ENCODE results near the gene XDH.
A peak's percentile ranks its signal among the peaks of the same experiment; 100 is the strongest.

Gene XDH

DNA sequence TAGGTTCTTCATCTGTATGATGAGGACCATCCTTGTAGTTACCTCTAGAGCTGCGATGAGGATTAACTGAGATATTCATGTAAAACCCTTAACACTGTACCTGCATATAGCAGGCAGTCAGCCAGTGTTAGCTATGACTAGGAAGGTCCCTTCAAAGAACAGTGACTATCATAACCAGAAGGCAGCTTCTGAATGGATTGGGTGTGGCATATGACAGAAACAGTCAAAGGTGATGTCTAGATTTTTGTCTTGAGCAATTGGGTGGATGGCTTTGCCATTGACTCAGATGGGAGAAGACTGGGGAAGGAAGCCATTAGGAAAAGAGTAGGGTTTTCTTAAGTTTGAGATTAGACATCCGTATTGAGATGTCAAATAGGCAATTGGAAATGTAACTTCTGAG is 15.7 kb downstream of the XDH start:
- Histone ChIP-seq H3K9me2 (replicated peaks; ENCODE audit: insufficient read depth, low read length) (no peaks in the 10 kb centered on the region), H3F3A (ENCODE audit: insufficient read depth, low read length) (no peaks in the 10 kb centered on the region; the same call in 1 of the 2 replicates), H3K4me3 (ENCODE audit: low read length) (no peak overlapping the region), H3K9me3 (replicated peaks; ENCODE audit: insufficient read depth, low read length) (no peaks in the 10 kb centered on the region), H3K27ac (ENCODE audit: low read length) (no peak overlapping the region), H3K9ac (ENCODE audit: low read length) (no peak overlapping the region), H3K79me2 (ENCODE audit: low read length) (no peaks in the 10 kb centered on the region), H4K20me1 (ENCODE audit: insufficient read depth, low read length) (no peaks in the 10 kb centered on the region), H2AFZ (ENCODE audit: low read length) (no peak overlapping the region), H3K4me1 (ENCODE audit: low read length) (peaks cover 13% of the 10 kb centered on the region), H3K27me3 (replicated peaks; ENCODE audit: insufficient read depth, low read length) (no peaks in the 10 kb centered on the region), H3K4me2 (ENCODE audit: low read depth, low read length) (no peak overlapping the region), H3K36me3 (replicated peaks; ENCODE audit: insufficient read depth, low read length) (no peaks in the 10 kb centered on the region)
- TF ChIP-seq EZH2phosphoT487 (IDR thresholded peaks at IDR 0.05; ENCODE audit: low read length) (no peak), EZH2 (optimal IDR thresholded peaks at IDR 0.05; ENCODE audit: low read depth, low read length) (no peak)
- TF ChIP-seq, protein P1, sequence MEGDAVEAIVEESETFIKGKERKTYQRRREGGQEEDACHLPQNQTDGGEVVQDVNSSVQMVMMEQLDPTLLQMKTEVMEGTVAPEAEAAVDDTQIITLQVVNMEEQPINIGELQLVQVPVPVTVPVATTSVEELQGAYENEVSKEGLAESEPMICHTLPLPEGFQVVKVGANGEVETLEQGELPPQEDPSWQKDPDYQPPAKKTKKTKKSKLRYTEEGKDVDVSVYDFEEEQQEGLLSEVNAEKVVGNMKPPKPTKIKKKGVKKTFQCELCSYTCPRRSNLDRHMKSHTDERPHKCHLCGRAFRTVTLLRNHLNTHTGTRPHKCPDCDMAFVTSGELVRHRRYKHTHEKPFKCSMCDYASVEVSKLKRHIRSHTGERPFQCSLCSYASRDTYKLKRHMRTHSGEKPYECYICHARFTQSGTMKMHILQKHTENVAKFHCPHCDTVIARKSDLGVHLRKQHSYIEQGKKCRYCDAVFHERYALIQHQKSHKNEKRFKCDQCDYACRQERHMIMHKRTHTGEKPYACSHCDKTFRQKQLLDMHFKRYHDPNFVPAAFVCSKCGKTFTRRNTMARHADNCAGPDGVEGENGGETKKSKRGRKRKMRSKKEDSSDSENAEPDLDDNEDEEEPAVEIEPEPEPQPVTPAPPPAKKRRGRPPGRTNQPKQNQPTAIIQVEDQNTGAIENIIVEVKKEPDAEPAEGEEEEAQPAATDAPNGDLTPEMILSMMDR (IDR thresholded peaks at IDR 0.05; ENCODE audit: low read length), result no peak
- no peak for DNase-seq

GRCh38 chr2:31397094-31397493 is 17.4 kb downstream of the XDH start:
- H3K79me2 ChIP-seq (ENCODE audit: low read length), result no peaks in the 10 kb centered on the region
- H3K4me2 ChIP-seq (ENCODE audit: low read depth, low read length), result peak overlapping the region; percentile 29; the same call in 1 of the 2 replicates
- H2AFZ ChIP-seq (ENCODE audit: low read length), result no peak overlapping the region
- H3F3A ChIP-seq (ENCODE audit: insufficient read depth, low read length), result no peaks in the 10 kb centered on the region; the same call in 1 of the 2 replicates
- no peaks in the 10 kb centered on the region for H3K9me3 ChIP-seq (replicated peaks; ENCODE audit: insufficient read depth, low read length)
- H3K4me3 ChIP-seq (ENCODE audit: low read length), result no peak overlapping the region
- no peaks in the 10 kb centered on the region for H3K27me3 ChIP-seq (replicated peaks; ENCODE audit: insufficient read depth, low read length)
- DNase-seq, result peak; percentile 83
- peak overlapping the region; percentile 9; the same call in 1 of the 2 replicates for H3K27ac ChIP-seq (ENCODE audit: low read length)
- H3K9me2 ChIP-seq (replicated peaks; ENCODE audit: insufficient read depth, low read length), result no peaks in the 10 kb centered on the region
- H3K4me1 ChIP-seq (ENCODE audit: low read length), result peaks cover 13% of the 10 kb centered on the region
- H3K9ac ChIP-seq (ENCODE audit: low read length), result no peak overlapping the region
- no peaks in the 10 kb centered on the region for H4K20me1 ChIP-seq (ENCODE audit: insufficient read depth, low read length)
- no peak for TF ChIP-seq EZH2phosphoT487 (IDR thresholded peaks at IDR 0.05; ENCODE audit: low read length)
- TF ChIP-seq, protein P1 (IDR thresholded peaks at IDR 0.05; ENCODE audit: low read length), result no peak
- TF ChIP-seq EZH2 (optimal IDR thresholded peaks at IDR 0.05; ENCODE audit: low read depth, low read length), result no peak
- H3K36me3 ChIP-seq (replicated peaks; ENCODE audit: insufficient read depth, low read length), result no peaks in the 10 kb centered on the region

GRCh38 chr2:31390324-31390723 is 24.2 kb downstream of the XDH start:
- no peaks in the 10 kb centered on the region for H3K9me2 ChIP-seq (replicated peaks; ENCODE audit: insufficient read depth, low read length)
- H3K79me2 ChIP-seq (ENCODE audit: low read length), result no peaks in the 10 kb centered on the region
- no peak overlapping the region for H3K27ac ChIP-seq (ENCODE audit: low read length)
- no peaks in the 10 kb centered on the region for H3K36me3 ChIP-seq (replicated peaks; ENCODE audit: insufficient read depth, low read length)
- H3K9me3 ChIP-seq (replicated peaks; ENCODE audit: insufficient read depth, low read length), result no peaks in the 10 kb centered on the region
- no peaks in the 10 kb centered on the region for H3F3A ChIP-seq (ENCODE audit: insufficient read depth, low read length)
- H3K27me3 ChIP-seq (replicated peaks; ENCODE audit: insufficient read depth, low read length), result no peaks in the 10 kb centered on the region
- no peak overlapping the region for H3K9ac ChIP-seq (ENCODE audit: low read length)
- no peaks in the 10 kb centered on the region for H4K20me1 ChIP-seq (ENCODE audit: insufficient read depth, low read length)
- TF ChIP-seq EZH2 (optimal IDR thresholded peaks at IDR 0.05; ENCODE audit: low read depth, low read length), result no peak
- no peak for TF ChIP-seq EZH2phosphoT487 (IDR thresholded peaks at IDR 0.05; ENCODE audit: low read length)
- TF ChIP-seq, protein P1 (IDR thresholded peaks at IDR 0.05; ENCODE audit: low read length), result no peak
- no peak overlapping the region for H3K4me3 ChIP-seq (ENCODE audit: low read length)
- no peak for DNase-seq
- H3K4me1 ChIP-seq (ENCODE audit: low read length), result no peaks in the 10 kb centered on the region
- no peak overlapping the region for H3K4me2 ChIP-seq (ENCODE audit: low read depth, low read length)
- H2AFZ ChIP-seq (ENCODE audit: low read length), result no peak overlapping the region

All from MM.1S (cell line).